ENCODE measurements around the gene DNAH14. TPM values are rescaled to one million over a fixed set of nuclear protein-coding genes. Genes with fewer than 3 reads are reported as not detected.
A peak's percentile ranks its signal among the peaks of the same experiment; 100 is the strongest.
"Not testable (repeated sequence)": the region's sequence is repeated elsewhere in the genome, so short reads cannot be mapped to it uniquely, and the experiment has no call there.

DNAH14 gene
- polyA plus RNA-seq (2014; cell fraction: cytosol; rRNA removed), result 23.3 and 29.2 TPM in 2 replicates
- 52.9 and 64.0 TPM in 2 replicates for polyA plus RNA-seq (2014; cell fraction: nucleus; rRNA removed)

DNA sequence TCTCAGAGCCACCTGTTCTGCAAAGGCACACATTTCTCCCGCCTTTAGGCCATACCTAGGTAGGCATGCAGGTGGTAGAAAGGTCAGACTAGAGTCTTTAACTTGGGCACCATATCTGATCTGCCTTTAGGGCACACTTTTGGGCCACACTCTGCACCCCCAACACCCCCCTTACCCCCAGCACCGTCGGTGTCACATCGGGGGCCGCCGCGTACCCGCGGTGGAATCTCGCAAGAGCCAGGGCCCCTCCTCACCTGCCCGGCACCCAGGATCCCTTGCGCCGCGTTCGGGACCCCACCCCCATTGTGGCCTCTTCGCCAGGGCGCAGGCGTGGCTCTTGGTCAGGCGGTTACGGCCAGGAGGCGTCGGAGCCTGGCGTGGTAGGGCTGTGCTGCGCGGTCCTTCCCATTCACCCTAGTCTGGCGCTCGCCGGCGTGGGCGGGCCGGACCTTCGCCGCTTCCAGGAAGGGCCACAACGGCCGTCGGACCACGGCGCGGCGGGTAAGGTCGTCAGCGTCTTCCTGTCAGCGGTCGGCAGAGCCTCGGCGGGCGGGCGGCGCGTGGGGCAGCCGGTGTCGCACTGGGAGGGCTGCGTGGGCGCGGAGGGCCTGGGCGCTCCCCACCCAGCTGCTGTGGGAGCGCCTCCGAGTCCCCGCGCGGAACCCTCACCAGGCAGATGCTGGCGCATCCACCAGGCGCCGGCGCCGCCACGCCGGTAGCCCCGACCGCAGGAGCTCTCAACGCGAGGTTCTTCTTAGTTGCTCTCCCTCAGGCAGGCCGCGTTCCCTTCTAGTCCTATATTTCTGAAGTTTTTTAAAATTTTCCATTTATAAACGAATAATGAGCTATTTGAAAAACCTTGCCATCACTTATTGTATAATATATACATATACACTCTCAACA is at the start of gene DNAH14:
TSS of gene DNAH14 (plus strand) at position 341 of the 903 bp plus-strand sequence. CDS start 23,028 bp downstream, outside the sequence.
- peak; percentile 55 for DNase-seq (ENCODE audit: low spot score)

DNA sequence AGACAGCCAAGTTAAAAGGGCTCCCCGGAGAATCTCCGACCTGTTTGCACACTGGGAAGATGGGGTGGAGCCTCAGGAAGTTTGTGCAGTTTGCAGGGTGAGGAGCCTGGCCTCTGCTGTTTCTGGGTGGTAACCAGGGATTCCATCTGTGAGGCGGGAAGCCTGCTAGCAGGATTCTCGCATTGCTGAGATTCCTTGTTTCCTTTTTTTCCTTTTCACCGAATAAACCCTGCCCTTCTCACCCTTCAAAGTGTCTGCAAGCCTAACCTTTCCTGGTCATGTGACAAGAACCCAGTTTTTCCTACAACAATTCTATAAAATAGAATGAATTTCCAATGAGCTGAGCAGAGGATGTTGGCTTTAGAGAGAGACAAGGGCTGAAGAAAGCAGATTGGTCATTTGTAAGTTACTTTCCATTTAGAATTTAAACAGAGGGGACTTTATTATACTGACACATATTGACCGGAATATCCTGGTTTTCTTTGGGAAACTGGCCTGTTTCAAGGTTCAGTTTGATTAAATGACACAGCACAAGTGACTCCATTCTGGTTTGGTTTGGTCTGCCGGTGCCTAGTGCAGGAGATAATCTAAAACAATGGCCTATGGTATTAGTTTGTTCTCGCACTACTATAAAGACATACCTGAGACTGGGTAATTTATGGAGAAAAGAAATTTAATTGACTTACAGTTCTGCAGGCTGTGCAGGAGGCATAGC is 48.7 kb upstream of the DNAH14 start:
- DNase-seq (ENCODE audit: low spot score), result no peak

DNA sequence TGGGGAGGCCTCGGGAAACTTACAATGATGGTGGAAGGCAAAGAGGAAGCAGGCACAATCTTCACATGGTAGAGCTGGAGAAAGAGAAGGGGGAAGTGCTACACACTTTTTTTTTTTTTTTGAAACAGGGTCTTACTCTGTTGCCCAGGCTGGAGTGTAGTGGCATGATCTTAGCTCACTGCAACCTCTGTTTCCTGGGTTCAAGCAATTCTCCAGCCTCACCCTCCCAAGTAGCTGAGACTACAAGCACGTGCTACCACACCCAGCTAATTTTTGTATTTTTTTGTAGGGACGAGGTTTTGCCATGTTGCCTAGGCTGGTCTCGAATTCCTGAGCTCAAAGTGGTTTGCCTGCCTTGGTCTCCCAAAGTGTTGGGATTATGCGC is 48.2 kb upstream of the DNAH14 start:
- DNase-seq (ENCODE audit: low spot score), result not testable (repeated sequence)

DNA sequence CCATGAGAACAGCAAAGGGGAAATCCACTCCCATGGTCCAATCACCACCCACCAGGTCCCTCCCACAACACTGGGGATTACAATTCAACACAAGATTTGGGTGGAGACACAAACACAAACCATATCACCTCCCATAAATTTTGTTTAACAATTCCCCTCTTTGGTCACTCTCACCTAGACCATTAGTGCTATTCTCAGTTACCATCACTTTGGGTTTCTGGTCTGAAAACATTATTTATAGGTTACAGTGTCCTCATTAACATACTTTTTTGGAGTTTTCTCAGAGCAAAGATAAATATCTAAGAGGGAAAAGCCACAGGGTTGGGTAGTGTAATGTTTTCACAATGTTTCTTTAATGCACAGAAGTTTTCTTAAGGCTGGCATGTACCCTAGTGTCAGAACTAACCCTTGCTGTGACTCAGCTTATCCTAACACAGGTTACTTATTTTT is 47.7 kb upstream of the DNAH14 start:
- DNase-seq (ENCODE audit: low spot score), result no peak

DNA sequence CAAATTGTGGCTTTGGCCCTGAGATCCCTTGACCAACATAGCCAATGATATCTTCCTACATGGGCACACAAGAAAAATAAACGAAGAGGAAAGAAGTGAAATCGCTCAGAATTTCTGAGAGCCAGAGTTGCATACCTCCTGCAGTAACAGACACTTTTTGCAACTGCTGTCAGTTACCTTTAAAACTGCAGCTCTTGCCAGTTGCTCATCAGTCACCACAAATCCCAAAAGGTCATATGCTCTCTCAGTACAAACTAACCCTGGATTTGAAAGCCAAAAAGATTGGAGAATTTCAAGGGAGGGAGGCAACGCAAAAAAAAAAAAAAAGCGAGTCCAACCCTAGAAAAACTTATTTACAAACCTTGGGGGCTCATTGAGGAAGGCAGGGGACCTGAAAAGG is 47.2 kb upstream of the DNAH14 start:
- DNase-seq (ENCODE audit: low spot score), result no peak

DNA sequence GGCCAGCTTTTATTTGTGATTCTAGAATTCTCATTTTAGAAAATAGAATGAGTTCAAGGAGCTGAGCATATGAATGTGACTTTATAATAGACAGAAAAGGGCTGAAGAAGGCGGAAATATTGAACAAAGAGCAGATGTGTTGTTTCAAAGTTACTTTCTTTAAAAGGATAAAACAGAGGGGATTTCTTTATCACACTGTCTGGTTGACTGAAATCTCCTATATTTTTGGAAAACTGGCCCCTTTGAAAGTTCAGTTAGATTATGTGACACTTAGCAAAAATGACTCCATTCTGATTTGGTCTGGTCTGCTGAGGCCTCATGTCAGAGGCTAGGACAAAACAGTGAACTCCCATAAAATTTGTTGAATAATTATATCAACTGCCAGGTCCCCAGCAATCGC is 46.4 kb upstream of the DNAH14 start:
- no peak for DNase-seq (ENCODE audit: low spot score)

DNA sequence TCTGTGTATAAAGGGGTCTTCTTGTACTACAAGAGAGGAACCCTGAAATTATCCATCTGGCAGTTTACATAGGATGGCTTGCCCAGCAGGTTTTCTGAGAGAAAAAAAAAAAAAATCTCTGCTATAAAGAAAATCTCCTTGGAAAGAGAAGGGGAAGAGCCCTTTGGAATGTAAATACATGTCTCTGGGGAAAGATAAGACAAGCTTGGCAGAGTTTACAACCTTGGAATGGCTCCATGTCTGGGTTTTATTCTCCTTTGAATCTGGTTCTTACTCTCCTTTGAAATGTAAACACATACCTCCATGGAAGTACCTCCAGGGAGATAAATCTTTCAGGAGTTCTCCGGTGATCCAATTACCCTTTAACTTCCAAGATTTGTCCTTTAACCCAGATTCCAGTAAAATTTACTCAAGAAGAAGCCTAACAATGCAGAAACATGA is 45.1 kb upstream of the DNAH14 start:
- no peak for DNase-seq (ENCODE audit: low spot score)

DNA sequence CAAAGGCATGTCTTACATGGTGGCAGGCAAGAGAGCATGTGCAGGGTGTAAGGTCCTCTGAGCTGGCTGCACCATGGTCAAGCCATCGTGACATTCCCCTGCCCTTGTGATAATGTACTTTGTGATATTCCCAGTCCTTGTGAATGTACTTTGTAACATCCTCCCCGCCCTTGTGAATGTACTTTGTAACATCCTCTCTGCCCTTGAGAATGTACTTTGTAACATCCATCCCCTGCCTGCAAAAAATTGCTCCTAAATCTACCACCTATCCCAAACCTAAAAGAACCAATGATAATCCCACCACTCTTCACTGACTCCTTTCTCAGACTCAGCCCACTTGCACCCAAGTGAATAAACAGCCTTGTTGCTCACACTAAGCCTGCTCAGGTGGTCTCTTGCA is 44.1 kb upstream of the DNAH14 start:
- not testable (repeated sequence) for DNase-seq (ENCODE audit: low spot score)

DNA sequence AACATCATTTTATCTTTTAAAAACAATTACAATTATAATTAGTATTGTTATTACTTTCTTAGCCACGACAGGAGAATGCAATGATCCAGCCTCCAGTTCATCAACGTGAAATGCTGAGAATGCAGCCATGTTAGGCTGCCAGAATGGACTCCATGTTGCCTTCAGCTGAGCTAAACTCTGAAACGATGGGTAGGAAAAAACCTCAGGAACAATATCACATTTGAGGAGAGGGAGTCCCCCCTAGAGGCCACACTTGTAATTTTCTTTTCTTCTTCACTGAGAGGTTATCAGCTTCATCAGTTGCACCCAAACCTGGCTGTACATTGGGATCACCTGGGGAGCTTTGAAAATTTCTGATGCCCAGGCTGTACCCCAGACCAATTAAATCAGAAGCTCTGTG is 34.6 kb upstream of the DNAH14 start:
- peak; percentile 6 for DNase-seq (ENCODE audit: low spot score)

DNA sequence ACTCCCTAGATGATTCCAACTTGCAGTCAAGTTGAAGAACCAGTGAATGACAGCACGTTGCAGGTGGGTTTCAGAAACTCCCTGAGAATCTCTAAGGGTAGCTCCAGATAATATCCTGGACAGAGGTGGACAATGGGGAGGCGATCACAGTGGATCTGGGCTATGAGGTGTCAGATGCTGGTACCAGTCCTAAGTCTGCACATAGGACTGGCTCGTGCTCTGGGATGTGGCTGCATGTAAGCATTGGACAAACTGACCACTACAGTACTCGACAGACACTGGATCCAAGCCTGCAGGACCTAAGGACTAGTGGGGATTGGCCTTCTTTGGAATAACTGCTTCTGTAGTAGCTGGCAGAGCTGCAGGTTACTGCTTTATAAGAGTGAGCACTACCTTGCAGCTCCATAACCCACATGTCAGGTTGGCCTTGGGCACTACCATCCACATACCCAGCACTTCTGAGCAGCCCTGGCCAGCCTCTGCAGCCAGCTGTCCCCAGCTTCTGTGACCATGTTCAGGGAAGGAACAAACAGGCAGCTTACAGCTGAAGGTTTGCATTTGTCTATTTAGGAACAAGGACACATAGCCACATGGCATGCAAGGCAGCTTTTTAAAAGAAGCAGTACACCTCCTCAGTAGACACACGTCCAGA is 33.2 kb upstream of the DNAH14 start:
- no peak for DNase-seq (ENCODE audit: low spot score)

DNA sequence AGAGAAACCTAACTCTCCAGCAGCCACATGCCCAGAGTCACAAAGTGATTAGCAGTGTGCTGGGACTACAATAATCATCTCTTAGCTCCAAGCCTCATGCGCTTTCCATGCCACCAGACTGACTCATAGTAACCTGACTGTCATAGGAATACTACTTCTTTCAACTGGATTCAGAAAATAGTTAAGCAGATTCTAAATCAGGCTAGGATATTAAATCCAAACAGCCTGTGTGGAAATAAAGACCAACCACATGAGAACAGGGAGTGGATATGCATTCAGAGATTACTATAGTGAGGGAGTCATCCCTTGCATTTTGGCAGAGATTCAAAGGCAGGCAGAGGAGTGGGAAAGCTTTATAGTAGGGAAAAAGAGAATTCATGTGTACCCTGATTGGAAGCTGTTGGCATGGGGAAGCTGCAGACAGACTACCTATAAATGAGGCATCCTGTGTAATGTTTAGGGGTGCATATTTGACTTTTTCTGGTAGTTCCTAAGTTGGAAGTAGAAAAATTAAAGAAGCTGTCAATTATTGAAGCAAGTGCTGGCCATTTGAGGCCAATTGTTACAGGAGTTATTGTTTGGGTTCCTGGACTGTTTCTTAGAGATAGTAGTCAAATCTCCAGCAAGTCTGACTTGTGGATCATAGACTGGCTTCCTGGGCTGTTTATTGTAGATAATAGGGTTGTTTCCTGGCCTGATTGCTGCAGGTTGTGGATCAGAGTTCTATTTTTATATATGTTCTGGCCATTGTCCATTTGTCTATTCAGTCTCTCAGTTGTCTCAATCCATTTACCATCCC is 31.7 kb upstream of the DNAH14 start:
- no peak for DNase-seq (ENCODE audit: low spot score)

DNA sequence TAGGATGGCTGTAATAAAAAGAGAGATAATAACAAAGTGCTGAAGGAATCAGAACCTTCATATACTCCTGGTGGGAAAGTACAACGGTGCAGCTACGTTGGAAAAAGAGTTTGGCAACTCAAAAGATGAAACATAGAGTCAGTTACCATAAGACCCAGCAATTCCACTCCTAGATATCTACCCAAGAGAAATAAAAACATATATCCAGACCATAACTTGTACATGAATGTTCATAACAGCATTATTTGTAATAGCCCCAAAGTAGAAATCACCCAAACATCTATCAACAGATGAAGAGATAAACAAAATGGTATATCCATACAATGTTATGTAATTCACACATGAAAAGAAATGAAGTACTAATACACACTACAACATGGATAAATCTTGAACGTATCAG is 30.5 kb upstream of the DNAH14 start:
- DNase-seq (ENCODE audit: low spot score), result no peak

DNA sequence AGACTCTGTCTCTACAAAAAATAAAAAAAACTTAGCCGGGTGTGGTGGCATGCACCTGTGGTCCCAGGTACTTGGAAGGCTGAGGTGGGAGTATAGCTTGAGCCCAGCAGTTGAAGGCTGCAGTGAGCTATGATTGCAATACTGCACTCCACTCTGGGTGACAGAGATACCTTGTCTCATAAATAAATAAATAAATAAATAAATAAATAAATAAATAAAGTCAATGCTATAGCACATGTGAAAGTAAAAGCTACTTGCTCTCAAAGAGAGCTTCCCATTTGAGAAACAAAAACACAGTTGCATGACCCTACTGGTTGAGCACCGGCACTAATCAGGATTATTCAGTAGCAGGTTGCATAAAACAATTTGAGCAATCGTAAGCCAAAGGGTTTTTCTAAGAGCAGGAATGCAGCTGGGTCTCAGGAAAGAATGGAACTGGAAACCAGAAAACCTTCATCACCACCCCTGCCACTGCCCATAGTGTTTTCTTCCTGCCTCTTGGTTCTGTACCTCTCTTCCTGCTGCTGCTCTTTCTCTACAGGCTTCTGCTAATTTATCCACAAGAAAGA is 29.3 kb upstream of the DNAH14 start:
- no peak for DNase-seq (ENCODE audit: low spot score)

DNA sequence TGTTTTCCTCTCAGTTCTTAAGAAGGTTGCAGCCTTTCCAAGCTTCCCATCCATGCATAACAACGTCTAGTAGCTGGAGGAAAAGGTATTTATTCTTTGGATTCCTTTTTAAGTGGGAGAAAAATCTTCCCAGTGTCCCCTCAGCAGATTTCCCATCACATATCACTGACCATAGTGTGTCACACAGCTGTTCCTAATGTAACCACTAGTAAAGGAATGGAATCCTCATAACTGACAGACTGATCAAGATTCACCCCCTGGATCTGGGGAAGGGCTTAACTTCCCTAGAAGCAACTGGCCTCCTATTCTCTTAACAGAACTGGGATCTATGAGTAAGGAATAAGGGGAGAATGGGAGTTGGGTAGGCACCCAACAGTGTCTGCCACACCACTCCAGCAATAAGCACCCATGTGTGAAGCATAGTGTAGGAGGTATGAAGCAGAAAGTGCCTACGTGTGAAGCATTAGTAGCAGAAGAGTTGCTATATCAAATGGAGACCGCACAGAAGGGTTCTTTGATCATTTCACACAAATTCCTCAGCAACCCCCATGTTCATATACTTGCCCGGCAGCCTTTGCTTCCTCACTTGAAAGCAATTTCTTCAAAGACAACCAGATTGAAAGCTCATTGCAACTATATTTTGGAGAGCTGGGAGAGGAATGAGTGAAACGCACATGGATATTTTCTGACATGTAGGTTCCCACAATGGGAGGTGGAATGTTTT is 28.2 kb upstream of the DNAH14 start:
- DNase-seq (ENCODE audit: low spot score), result no peak

DNA sequence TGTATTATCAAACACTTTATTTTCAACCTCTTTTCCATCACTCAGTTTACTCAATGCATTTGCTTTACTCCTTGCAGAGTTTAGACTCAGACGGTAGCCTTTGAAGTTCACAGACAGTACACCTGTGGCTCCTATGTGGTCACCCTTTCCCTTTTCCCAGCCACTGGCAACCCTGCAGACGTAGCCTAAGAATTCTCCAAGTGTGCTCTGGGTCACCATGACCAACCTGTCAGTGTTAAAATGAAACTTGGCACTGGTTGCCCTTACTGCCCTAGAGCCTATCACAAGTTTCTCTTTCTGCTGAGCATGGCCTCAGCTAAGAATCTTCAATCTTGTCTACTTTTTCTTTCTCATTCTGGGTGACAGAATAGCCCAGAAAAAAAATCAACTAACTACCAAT is 25.5 kb upstream of the DNAH14 start:
- no peak for DNase-seq (ENCODE audit: low spot score)

DNA sequence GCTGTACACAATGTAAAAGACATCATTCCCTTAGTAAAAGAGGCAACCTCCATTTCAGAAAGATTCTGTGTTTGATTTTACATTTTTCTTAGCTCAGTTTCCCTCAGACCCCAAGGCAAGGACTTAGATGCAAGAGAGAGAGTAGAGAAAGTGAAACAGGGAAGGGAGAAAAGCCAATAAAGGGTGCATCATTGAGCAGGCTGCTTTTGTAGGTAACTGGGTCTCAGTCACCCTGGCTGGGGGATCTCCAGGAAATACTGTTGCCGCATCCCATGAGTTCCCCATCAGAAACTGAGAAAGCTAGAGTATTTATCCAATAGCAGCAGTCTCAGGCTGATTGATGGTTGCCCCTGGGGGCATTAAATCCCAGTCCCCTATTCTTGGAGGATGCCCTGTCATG is 23.1 kb upstream of the DNAH14 start:
- DNase-seq (ENCODE audit: low spot score), result no peak

DNA sequence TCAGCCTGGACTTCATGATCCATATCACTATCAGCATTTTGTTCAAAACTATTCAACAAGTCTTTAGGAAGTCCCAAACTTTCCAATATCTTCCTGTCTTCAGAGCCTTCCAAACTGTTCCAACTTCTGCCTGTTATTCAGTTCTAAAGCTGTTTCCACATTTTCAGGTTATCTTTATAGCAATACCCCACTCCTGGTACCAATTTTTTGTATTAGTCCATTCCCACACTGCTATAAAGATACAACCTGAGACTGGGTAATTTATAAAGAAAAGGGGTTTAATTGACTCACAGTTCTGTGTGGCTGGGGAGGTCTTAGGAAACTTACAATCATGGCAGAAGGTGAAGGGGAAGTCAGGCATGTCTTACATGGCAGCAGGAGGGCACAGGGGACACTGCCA is 18.3 kb upstream of the DNAH14 start:
- DNase-seq (ENCODE audit: low spot score), result no peak

DNA sequence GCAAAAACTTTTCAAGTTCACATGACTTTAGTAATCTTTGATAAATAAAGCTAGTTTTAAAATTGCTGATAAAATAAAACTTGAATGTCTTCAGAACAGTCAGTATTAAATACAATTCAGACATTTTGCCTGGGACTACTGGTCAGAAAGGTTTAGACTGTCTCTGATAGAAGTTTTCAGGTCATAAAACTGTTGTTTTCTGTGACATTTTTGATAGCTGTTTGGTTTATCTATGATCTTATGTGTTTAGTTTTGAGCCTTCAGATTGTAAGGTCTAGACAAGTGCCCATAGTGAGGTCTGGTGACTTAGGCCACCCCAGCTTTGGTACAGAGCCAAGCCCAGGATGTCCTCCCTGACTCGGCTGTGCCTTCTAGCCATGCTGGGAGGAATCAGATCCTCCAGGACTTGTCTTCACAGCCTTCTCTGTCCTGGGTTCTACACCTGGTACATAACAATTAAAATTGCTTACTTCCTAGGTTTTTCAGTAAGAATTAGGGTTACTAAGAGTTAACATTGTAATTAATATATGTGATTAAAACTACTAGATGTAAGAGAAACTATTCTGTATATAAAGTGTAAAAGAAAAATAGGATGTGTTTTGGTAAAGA is 15.1 kb upstream of the DNAH14 start:
- DNase-seq (ENCODE audit: low spot score), result no peak

DNA sequence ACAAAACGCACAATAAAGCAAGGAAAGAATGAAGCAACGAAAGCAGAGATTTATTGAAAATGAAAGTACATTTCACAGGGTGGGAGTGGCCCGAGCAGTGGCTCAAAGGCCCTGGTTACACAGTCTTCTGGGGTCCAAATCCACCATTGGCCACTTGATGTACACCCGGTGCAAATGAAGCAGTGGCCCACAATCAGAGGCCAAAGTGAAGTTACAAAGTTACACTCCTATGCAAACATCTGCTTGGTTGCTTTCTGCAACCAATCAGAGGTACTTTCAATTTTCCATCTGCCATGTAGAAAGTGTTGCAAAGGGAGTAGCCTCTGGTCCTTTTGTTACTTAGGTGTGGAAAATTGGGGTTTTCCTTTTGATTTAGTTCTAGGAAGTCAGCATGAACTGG is 10.0 kb upstream of the DNAH14 start:
- no peak for DNase-seq (ENCODE audit: low spot score)

DNA sequence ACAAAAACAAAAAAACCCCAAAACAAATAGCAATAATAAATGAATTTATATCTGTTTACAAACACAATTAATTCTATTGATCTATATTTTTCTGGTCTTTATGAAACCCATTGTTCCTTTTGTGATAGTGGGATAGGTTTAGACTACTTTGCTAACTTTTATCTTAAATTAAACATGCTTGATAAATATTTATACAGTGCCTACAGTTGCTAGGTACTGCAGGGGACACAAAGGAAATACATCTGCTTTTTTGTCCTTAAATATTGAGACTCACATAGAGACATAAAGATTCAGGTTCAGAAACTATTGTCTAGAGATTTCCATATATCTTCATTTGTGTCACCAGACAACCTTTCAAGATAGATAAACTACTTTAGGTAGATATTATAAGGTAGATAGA is 8.5 kb upstream of the DNAH14 start:
- no peak for DNase-seq (ENCODE audit: low spot score)

All from SK-N-DZ (cell line).